Right lobe of liver (tissue), 4 donors: ENCODE data around the gene SERPINA4.
A peak's percentile ranks its signal among the peaks of the same experiment; 100 is the strongest.

ENCODE experiments used
- CTCF ChIP-seq, 4 donors: fragments of 200-600 bp in 3 of 4; fragments of 450-650 bp in 1 of 4; IDR thresholded peaks; one replicate each; pipeline versions ENCODE4 v1.5.1 to v1.8.0; 2016 to 2022; ENCODE audit warnings: antibody characterized with exemption in 4 of 4, mild to moderate bottlenecking in 2 of 4
- POLR2A ChIP-seq: fragments of 450-650 bp; IDR thresholded peaks from one replicate; pipeline ENCODE4 v1.6.1; 2017; ENCODE audit warnings: antibody characterized with exemption, mild to moderate bottlenecking
- donor health status: DM: no; HTN: no; CAD: no.
- donor health status: DM: no; HTN: no; CAD: no.
- donor health status: DM: no; HTN: yes; CAD: no.

- TF ChIP-seq CTCF (IDR thresholded peaks at IDR 0.05): peak in 1 of 4 donors; percentile 11
- peak; percentile 50 for TF ChIP-seq POLR2A
Measured at GRCh38 chr14:94581127-94581999, 20.1 kb downstream of the SERPINA4 start, which contains the start of gene SERPINA5.
